ENCODE results near the gene PRELP.

The PRELP gene

GRCh38 chr1:203479646-203480045 lies 4.0 kb downstream of the PRELP start:
- no peak for DNase-seq

- DNase-seq = no peak
These were observed 4.5 kb downstream of the PRELP start for GRCh38 chr1:203480084-203480483.

GRCh38 chr1:203480525-203481084 lies 5.0 kb downstream of the PRELP start:
- DNase-seq = peak; percentile 91

GRCh38 chr1:203481196-203481595 lies 5.6 kb downstream of the PRELP start:
- no peak for DNase-seq

- no peak for DNase-seq
These were observed 11.2 kb downstream of the PRELP start for GRCh38 chr1:203486618-203487370.

GRCh38 chr1:203488539-203488938 lies 12.9 kb downstream of the PRELP start:
- DNase-seq = no peak

- DNase-seq = no peak
These were observed 15.0 kb downstream of the PRELP start for GRCh38 chr1:203490607-203491006.

GRCh38 chr1:203491664-203492063 lies 16.1 kb downstream of the PRELP start:
- DNase-seq = no peak

GRCh38 chr1:203492082-203492747 lies 16.6 kb downstream of the PRELP start:
- DNase-seq = no peak

GRCh38 chr1:203492748-203493130 lies 17.1 kb downstream of the PRELP start:
- DNase-seq = no peak

- DNase-seq = no peak
These were observed 18.3 kb downstream of the PRELP start, which contains the start of gene OPTC for GRCh38 chr1:203493901-203494300. TSS of gene OPTC (plus strand) at chr1:203494153. CDS start at chr1:203496006, 1,853 bp downstream.

- no peak for DNase-seq
These were observed 20.2 kb downstream of the PRELP start for GRCh38 chr1:203495845-203496244.

GRCh38 chr1:203497269-203497777 lies 21.7 kb downstream of the PRELP start:
- DNase-seq = no peak

- DNase-seq = no peak
These were observed 24.2 kb downstream of the PRELP start for GRCh38 chr1:203499643-203500278.

GRCh38 chr1:203500279-203500678 lies 24.7 kb downstream of the PRELP start:
- DNase-seq = no peak

GRCh38 chr1:203503836-203504235 lies 28.2 kb downstream of the PRELP start:
- DNase-seq = no peak

GRCh38 chr1:203504400-203505250 lies 29.0 kb downstream of the PRELP start:
- DNase-seq = peak; percentile 93

- DNase-seq = no peak
These were observed 30.1 kb downstream of the PRELP start for GRCh38 chr1:203505526-203506204.

GRCh38 chr1:203506858-203507626 lies 31.4 kb downstream of the PRELP start:
- peak; percentile 68 for DNase-seq

- DNase-seq = peak; percentile 73
These were observed 32.2 kb downstream of the PRELP start for GRCh38 chr1:203507759-203508158.

Measured in islet precursor cell (in vitro differentiated cells).